Stimulated activated CD8-positive, alpha-beta memory T cell treated with anti-CD3 and anti-CD28 coated beads, Interleukin-2, amount 100 ng/mL, for 1 hour (primary cell): ENCODE measurements around the gene PLEKHB1.
"Not testable (repeated sequence)": the region's sequence is repeated elsewhere in the genome, so short reads cannot be mapped to it uniquely, and the experiment has no call there.

Experiments used
- DNase-seq, 2 donors: peaks; one replicate each; pipeline ENCODE4 v3.0.0-alpha.2; 2020; ENCODE audit warnings: low read depth in 2 of 2

PLEKHB1 gene

DNA sequence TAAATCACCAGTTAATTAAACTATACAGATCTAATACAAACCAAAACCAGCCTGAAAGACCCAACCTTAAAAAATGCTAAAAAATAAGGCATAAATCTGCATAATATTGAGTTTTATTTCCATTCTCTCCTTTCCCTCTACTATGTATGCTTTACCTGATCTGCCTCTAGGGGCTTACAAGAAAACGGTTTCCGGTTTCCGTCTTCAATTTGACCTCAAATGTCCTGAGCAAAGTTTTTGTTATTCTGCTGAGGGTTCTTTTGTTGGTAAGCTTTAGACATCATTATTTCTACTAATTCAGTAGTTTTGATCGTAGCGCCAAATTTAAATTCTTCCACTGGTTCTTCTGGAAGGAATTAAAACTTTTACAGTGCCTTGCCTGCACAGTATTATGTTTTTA lies 30.2 kb downstream of the PLEKHB1 start:
- DNase-seq = not testable (repeated sequence)

- no peak for DNase-seq
Measured at GRCh38 chr11:73680687-73681086, 34.3 kb downstream of the PLEKHB1 start.

- DNase-seq = no peak
Measured at GRCh38 chr11:73693899-73694525, 47.6 kb downstream of the PLEKHB1 start.

DNA sequence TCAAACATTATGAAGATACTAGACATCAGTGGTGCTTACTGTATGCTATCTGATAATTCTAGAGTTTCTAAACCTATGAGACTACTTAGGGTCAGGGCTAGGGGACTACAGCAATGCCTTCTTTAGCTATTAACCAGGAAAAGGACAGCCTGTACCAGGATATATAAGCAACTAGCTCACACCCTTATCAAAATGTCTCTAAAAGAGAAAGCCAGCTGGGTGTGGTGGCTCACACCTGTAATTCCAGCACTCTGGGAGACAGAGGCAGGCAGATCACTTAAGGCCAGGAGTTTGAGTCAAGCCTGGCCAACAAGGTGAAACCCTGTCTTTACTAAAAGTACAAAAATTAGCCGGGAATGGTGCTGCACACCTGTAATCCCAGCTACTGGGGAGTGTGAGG lies 58.7 kb downstream of the PLEKHB1 start:
- no peak for DNase-seq

GRCh38 chr11:73710964-73711363 lies 64.6 kb downstream of the PLEKHB1 start:
- no peak for DNase-seq
